ENCODE measurements around the gene TMEM132C.

DNA sequence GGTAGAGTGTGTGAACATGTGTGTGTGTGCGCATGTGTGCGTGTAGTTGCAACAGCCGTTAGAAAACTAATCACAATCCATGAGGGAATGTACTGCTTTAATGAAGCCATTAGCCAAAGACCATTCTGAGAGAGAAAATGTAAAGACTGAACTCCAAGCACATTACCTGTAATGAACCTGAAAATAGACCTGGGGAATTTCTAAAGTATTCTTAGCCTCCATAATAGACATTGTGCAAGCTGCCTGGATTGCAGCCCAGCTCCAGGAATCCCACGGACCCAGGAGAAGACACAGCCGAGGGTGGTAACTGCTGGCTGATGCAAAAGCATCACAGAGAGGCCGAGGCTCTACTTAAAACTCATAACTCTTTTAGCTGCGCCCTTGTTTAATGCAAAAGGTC, 400.2 kb downstream of the TMEM132C start:
- TF ChIP-seq TCF12 (IDR thresholded peaks at IDR 0.05) (no peak), GABPA (IDR thresholded peaks at IDR 0.05; ENCODE audit: low read depth) (no peak), REST (IDR thresholded peaks at IDR 0.05; ENCODE audit: low read depth, low read length) (no peak), POLR2AphosphoS5 (IDR thresholded peaks at IDR 0.05; ENCODE audit: low read depth, low read length) (no peak), RFX5 (IDR thresholded peaks at IDR 0.05; ENCODE audit: low read length) (no peak), EP300 (IDR thresholded peaks at IDR 0.05; ENCODE audit: borderline replicate concordance in 1 of 2, low read depth in 1 of 2, low read length in 1 of 2) (no peak), MXI1 (IDR thresholded peaks at IDR 0.05; ENCODE audit: low read depth, low read length) (no peak), NFIC (IDR thresholded peaks at IDR 0.05; ENCODE audit: borderline replicate concordance) (no peak), CTCF (IDR thresholded peaks at IDR 0.05) (no peak), YY1 (IDR thresholded peaks at IDR 0.05; ENCODE audit: low read depth) (no peak), CHD2 (IDR thresholded peaks at IDR 0.05; ENCODE audit: low read length, partially characterized antibody) (no peak), NRF1 (IDR thresholded peaks at IDR 0.05; ENCODE audit: low read depth, low read length) (no peak)
- TF ChIP-seq, protein P1, sequence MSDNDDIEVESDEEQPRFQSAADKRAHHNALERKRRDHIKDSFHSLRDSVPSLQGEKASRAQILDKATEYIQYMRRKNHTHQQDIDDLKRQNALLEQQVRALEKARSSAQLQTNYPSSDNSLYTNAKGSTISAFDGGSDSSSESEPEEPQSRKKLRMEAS (IDR thresholded peaks at IDR 0.05; ENCODE audit: low read depth) = no peak

All from SK-N-SH (cell line).